Measurements from ENCODE around the gene ARL13B. TPM values are rescaled to one million over a fixed set of nuclear protein-coding genes. Genes with fewer than 3 reads are reported as not detected.

Gene ARL13B
- total and polyA plus RNA-seq, 2 of the 13 experiments (the other 11 are each of a cell fraction or from before 2014, with no cell fraction given), result 2.2 to 9.6 TPM

- TF ChIP-seq ZNF687 (CRISPR knock-in tag; IDR thresholded peaks at IDR 0.05), result peak; percentile 80
- no peak; the same call in 1 of the 2 replicates for TF ChIP-seq RFXAP (CRISPR knock-in tag; IDR thresholded peaks at IDR 0.05; ENCODE audit: borderline replicate concordance)
- TF ChIP-seq ZNF281 (CRISPR knock-in tag; IDR thresholded peaks at IDR 0.05; ENCODE audit: borderline replicate concordance), result peak; percentile 97
- TF ChIP-seq E2F1 (CRISPR knock-in tag; IDR thresholded peaks at IDR 0.05), result peak; percentile 61; the same call in 1 of the 2 replicates
- TF ChIP-seq ZBTB38 (CRISPR knock-in tag; IDR thresholded peaks at IDR 0.05), result peak; percentile 72
- TF ChIP-seq PATZ1 (CRISPR knock-in tag; IDR thresholded peaks at IDR 0.05), result peak; percentile 63
- TF ChIP-seq FOXA1 (IDR thresholded peaks at IDR 0.05), result no peak
- peak; percentile 65; the same call in 1 of the 2 replicates for TF ChIP-seq FOXA1 (CRISPR knock-in tag; IDR thresholded peaks at IDR 0.05)
- TF ChIP-seq ATF4 (CRISPR knock-in tag; IDR thresholded peaks at IDR 0.05), result 0 out of 4 replicates have a peak, but pooled peaks of 1 of the 2 experiments have one; percentile 15
- no peak for TF ChIP-seq SP1 (IDR thresholded peaks at IDR 0.05)
- TF ChIP-seq SP1 (CRISPR knock-in tag; IDR thresholded peaks at IDR 0.05), result no peak
- 0 out of 2 replicates have a peak, but pooled peaks have one; percentile 3 for TF ChIP-seq MAFF (IDR thresholded peaks at IDR 0.05; ENCODE audit: low read depth, low read length)
- TF ChIP-seq NKX3-1 (CRISPR knock-in tag; IDR thresholded peaks at IDR 0.05), result no peak
- TF ChIP-seq ETV5 (CRISPR knock-in tag; IDR thresholded peaks at IDR 0.05; ENCODE audit: borderline replicate concordance), result peak; percentile 53; the same call in 1 of the 2 replicates
- peak; percentile 88 for TF ChIP-seq ZMYM4 (CRISPR knock-in tag; IDR thresholded peaks at IDR 0.05)
- peak; percentile 22; the same call in 1 of the 2 replicates for TF ChIP-seq ZNF549 (CRISPR knock-in tag; IDR thresholded peaks at IDR 0.05)
- peak; percentile 74; the same call in 1 of the 2 replicates for TF ChIP-seq ZNF891 (CRISPR knock-in tag; IDR thresholded peaks at IDR 0.05)
These were observed 6.5 kb upstream of the ARL13B start, which contains the start of gene PROS1 (continued) for GRCh38 chr3:93973131-93974126.
